Neuronal stem cell (in vitro differentiated cells): ENCODE measurements around the gene FBXL2. TPM values are rescaled to one million over a fixed set of nuclear protein-coding genes. Genes with fewer than 3 reads are reported as not detected.

Experiments used
- DNase-seq: peaks from one replicate; pipeline ENCODE4 v3.0.0-alpha.2; 2013; ENCODE audit warnings: low spot score
- H2AFZ ChIP-seq: one replicate; pipeline ENCODE4 v1.6.1; 2013; ENCODE audit warnings: mild to moderate bottlenecking, low read length, inconsistent platforms
- H2AK5ac ChIP-seq: 2 replicates; pipeline ENCODE4 v1.6.1; 2013; ENCODE audit warnings: low read depth, mild to moderate bottlenecking, inconsistent platforms, low read length, moderate library complexity, mixed read lengths
- H2BK120ac ChIP-seq: 2 replicates; pipeline ENCODE4 v1.6.1; 2013; ENCODE audit warnings: low read depth, mild to moderate bottlenecking, inconsistent platforms, low read length, moderate library complexity, mixed read lengths
- H2BK12ac ChIP-seq: one replicate; pipeline ENCODE4 v1.6.1; 2013; ENCODE audit warnings: low read length, inconsistent platforms
- H2BK15ac ChIP-seq: 2 replicates; pipeline ENCODE4 v1.6.1; 2013; ENCODE audit warnings: mild to moderate bottlenecking, low read length, inconsistent platforms, mixed read lengths
- H2BK5ac ChIP-seq: one replicate; pipeline ENCODE4 v1.6.1; 2013; ENCODE audit warnings: inconsistent platforms, mild to moderate bottlenecking, low read length, moderate library complexity
- H3K14ac ChIP-seq: one replicate; pipeline ENCODE4 v1.6.1; 2013; ENCODE audit warnings: low read length, inconsistent platforms
- H3K18ac ChIP-seq: 2 replicates; pipeline ENCODE4 v1.6.1; 2013; ENCODE audit warnings: low read length, inconsistent platforms
- H3K23ac ChIP-seq: 2 replicates; pipeline ENCODE4 v1.6.1; 2013; ENCODE audit warnings: low read depth, mild to moderate bottlenecking, mixed read lengths, low read length, inconsistent platforms; ENCODE audit not compliant: poor library complexity
- H3K27ac ChIP-seq: replicated peaks from 3 replicates; pipeline ENCODE4 v1.5.1; 2013; ENCODE audit warnings: low read length, inconsistent platforms
- H3K27me3 ChIP-seq, 3 experiments: 2 replicates each; pipeline ENCODE4 v1.6.1; 2013; ENCODE audit warnings: low read length in 3 of 3, mild to moderate bottlenecking in 2 of 3, inconsistent platforms in 1 of 3, low read depth in 1 of 3, mixed read lengths in 1 of 3, moderate library complexity in 1 of 3; ENCODE audit not compliant: control insufficient read depth in 3 of 3, insufficient read depth in 3 of 3
- H3K36me3 ChIP-seq, 2 donors: replicated peaks in 1 of 2; 2 replicates each; pipeline ENCODE4 v1.6.1; 2013; ENCODE audit warnings: low read length in 2 of 2; ENCODE audit not compliant: control insufficient read depth in 2 of 2, insufficient read depth in 2 of 2
- H3K4ac ChIP-seq: 2 replicates; pipeline ENCODE4 v1.6.1; 2013; ENCODE audit warnings: inconsistent platforms, mild to moderate bottlenecking, low read length, moderate library complexity
- H3K4me1 ChIP-seq, 2 donors: 1 replicate in 1 of 2; 2 replicates in 1 of 2; pipeline ENCODE4 v1.6.1; 2013; ENCODE audit warnings: low read length in 2 of 2, low read depth in 1 of 2; ENCODE audit not compliant: control insufficient read depth in 2 of 2, insufficient read depth in 1 of 2
- H3K4me2 ChIP-seq: one replicate; pipeline ENCODE4 v1.6.1; 2013; ENCODE audit warnings: mild to moderate bottlenecking, low read length, inconsistent platforms; ENCODE audit not compliant: insufficient read depth, poor library complexity, severe bottlenecking
- H3K4me3 ChIP-seq, 2 donors: 2 replicates each; pipeline ENCODE4 v1.5.1; 2013; ENCODE audit warnings: low read length in 2 of 2, mild to moderate bottlenecking in 2 of 2, inconsistent platforms in 1 of 2, moderate library complexity in 1 of 2
- H3K79me1 ChIP-seq: one replicate; pipeline ENCODE4 v1.6.1; 2013; ENCODE audit warnings: low read depth, mild to moderate bottlenecking, inconsistent platforms, low read length, moderate library complexity
- H3K9ac ChIP-seq: one replicate; pipeline ENCODE4 v1.6.1; 2013; ENCODE audit warnings: mild to moderate bottlenecking, low read depth, low read length, inconsistent platforms; ENCODE audit not compliant: poor library complexity
- H3K9me3 ChIP-seq, 2 donors: replicated peaks in 1 of 2; 2 replicates each; pipeline versions ENCODE3 to v1.6.1; 2013; ENCODE audit warnings: low read length in 2 of 2, mild to moderate bottlenecking in 2 of 2, inconsistent platforms in 1 of 2, low read depth in 1 of 2, mixed read lengths in 1 of 2, moderate library complexity in 1 of 2; ENCODE audit not compliant: control insufficient read depth in 2 of 2, insufficient read depth in 1 of 2
- H4K8ac ChIP-seq: one replicate; pipeline ENCODE4 v1.6.1; 2013; ENCODE audit warnings: low read depth, mild to moderate bottlenecking, inconsistent platforms, low read length, moderate library complexity
- H4K91ac ChIP-seq: one replicate; pipeline ENCODE4 v1.6.1; 2013; ENCODE audit warnings: low read length, low read depth, mild to moderate bottlenecking, inconsistent platforms; ENCODE audit not compliant: poor library complexity
- WGBS, 2 donors: extraction: QIAGEN DNeasy Blood & Tissue Kit; methylation state at CpG; one replicate each; pipeline ENCODE4 v1.1.7; 2013; ENCODE audit warnings: missing lambda C conversion rate in 2 of 2, mixed read lengths in 1 of 2; ENCODE audit not compliant: insufficient read length in 2 of 2, insufficient replicate concordance in 1 of 2; ENCODE audit errors: extremely low coverage in 2 of 2; 5-methylcytosine and 5-hydroxymethylcytosine counted together
- polyA plus RNA-seq, 2 experiments: library from polyadenylated mRNA; stranded (reverse); fragments of 200-250 nt; gene quantifications; one replicate each; pipeline ENCODE4 v1.2.3, GENCODE V29; 2013

Gene FBXL2, protein sequence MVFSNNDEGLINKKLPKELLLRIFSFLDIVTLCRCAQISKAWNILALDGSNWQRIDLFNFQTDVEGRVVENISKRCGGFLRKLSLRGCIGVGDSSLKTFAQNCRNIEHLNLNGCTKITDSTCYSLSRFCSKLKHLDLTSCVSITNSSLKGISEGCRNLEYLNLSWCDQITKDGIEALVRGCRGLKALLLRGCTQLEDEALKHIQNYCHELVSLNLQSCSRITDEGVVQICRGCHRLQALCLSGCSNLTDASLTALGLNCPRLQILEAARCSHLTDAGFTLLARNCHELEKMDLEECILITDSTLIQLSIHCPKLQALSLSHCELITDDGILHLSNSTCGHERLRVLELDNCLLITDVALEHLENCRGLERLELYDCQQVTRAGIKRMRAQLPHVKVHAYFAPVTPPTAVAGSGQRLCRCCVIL
- 8.4 TPM for polyA plus RNA-seq (2013, experiment 1 of 2)
- 8.7 TPM for polyA plus RNA-seq (2013, experiment 2 of 2)

DNA sequence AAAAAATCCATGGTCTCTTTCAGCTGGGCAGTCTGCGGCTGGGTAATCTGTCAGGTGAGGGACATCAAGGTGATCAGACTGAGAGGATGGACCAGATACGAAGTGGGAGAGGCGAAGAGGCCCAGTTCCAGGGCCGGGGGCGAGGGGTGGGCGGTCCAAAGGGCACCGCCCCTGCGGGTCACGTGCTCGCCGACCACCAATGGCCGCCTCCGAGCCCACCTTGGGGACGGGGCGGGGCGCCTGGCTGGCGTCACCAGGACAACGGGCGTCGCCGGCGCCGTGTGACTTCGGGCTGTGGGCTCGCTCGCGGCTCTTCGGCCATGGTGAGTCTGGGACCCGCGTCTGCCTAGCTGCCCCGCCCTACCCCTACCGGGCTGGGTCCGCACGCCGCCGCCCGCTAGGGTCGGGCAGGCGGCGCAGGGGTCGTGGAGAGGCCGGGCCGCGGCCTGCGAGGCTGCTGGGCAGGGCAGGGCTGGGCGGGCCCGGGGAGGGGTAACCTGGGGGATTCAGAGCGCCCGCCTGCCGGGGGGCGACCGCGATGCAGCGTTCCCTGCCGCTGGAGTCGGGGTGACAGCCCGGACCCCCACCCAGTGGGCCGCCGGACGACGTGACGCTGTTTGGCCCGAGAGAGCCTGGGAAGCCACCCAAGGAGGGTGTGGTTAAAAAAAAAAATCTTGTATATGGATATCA, at the start of gene FBXL2:
Gene FBXL2, plus strand, starts transcription at position 250 of the 690 bp plus-strand sequence. Its CDS starts 71 bp downstream, at position 321.
- Histone ChIP-seq H3K9ac (no peak within 1 kb of the TSS), H4K91ac (no peak within 1 kb of the TSS), H3K9me3 (peaks cover 0 to under 1% of the 10 kb centered on the region in 2 donors), H2BK120ac (no peak within 1 kb of the TSS), H3K4me2 (peak within 1 kb of the TSS; percentile 62), H3K4ac (no peak within 1 kb of the TSS), H2AFZ (peak within 1 kb of the TSS; percentile 99), H3K4me3 (peak within 1 kb of the TSS; percentile 67 to 96), H3K4me1 (peaks cover 0 to 5% of the 10 kb centered on the region in 2 donors), H3K18ac (peak within 1 kb of the TSS; percentile 94), H3K14ac (no peak within 1 kb of the TSS), H3K27me3 (peaks cover 0 to 6% (median 0%) of the 10 kb centered on the region in 3 experiments), H2AK5ac (no peak within 1 kb of the TSS), H2BK5ac (no peak within 1 kb of the TSS), H3K27ac (no peak within 1 kb of the TSS), H3K36me3 (no peaks in the 10 kb centered on the region), H2BK15ac (no peak within 1 kb of the TSS), H3K79me1 (no peaks in the 10 kb centered on the region), H4K8ac (no peak within 1 kb of the TSS), H3K23ac (peak within 1 kb of the TSS; percentile 43), H2BK12ac (no peak within 1 kb of the TSS)
- DNase-seq, result peak; percentile 81
- WGBS, 2 donors, result no CpG with 5 or more reads among the region's 63 CpGs

DNA sequence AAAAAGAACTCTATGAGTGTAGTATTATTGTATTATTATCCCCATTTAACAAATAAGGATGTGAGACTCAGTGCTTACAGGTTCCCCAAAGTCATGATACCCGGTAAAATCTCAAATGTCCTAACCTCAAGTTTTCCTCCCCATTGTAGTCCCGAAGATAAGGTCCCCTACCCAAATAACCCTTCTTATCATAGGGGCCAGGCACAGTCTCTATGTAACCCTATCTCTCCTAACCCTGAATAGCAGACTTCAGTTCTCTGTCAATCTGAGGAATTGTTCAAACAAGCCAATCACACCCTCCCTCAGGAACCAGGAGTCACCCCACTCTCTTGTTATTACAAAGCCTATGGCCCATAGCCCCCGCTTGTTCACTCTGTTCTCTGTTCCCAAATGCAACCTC, 48.2 kb upstream of the FBXL2 start:
- H3K27ac ChIP-seq, result no peak overlapping the region
- peaks cover 0 to 2% (median 0%) of the 10 kb centered on the region in 3 experiments for H3K27me3 ChIP-seq
- no peak overlapping the region for H4K8ac ChIP-seq
- H2AK5ac ChIP-seq, result no peak overlapping the region
- no peak overlapping the region for H2BK5ac ChIP-seq
- no peak overlapping the region for H2AFZ ChIP-seq
- H3K9me3 ChIP-seq, result no peaks in the 10 kb centered on the region
- no peak overlapping the region for H3K23ac ChIP-seq
- no peak overlapping the region for H3K14ac ChIP-seq
- H4K91ac ChIP-seq, result no peak overlapping the region
- H3K18ac ChIP-seq, result no peak overlapping the region
- H3K4ac ChIP-seq, result no peak overlapping the region
- H3K79me1 ChIP-seq, result no peaks in the 10 kb centered on the region
- no CpG with 5 or more reads among the region's 3 CpGs for whole genome bisulfite sequencing, 2 donors
- no peak overlapping the region for H3K9ac ChIP-seq
- no peaks in the 10 kb centered on the region for H3K36me3 ChIP-seq
- no peak overlapping the region for H2BK15ac ChIP-seq
- H2BK120ac ChIP-seq, result no peak overlapping the region
- no peak overlapping the region for H2BK12ac ChIP-seq
- H3K4me3 ChIP-seq, result no peak overlapping the region
- H3K4me2 ChIP-seq, result no peak overlapping the region
- no peaks in the 10 kb centered on the region for H3K4me1 ChIP-seq
- DNase-seq, result no peak

DNA sequence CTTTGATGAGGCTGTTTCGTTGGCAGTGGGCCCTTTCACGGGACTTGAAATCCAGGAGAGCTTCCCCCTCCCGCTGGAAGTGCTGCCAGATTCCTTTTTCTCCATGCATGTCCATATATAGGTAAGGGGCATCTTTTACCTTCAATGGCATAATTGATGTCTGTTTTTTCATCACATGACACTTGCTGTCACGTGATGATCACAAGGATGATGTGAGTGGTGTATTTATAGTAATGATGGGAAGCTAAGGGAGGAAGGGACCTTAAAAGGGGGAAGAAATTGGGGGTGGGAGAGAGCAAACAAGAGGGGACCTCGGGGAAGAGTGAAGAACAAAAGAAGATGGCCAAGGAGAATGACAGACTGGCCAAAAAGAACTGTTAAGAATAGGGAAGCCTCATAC, 47.3 kb upstream of the FBXL2 start:
- Histone ChIP-seq H2BK12ac (no peak overlapping the region), H3K9me3 (no peaks in the 10 kb centered on the region), H3K4me2 (no peak overlapping the region), H3K18ac (no peak overlapping the region), H3K27me3 (no peaks in the 10 kb centered on the region), H3K79me1 (no peaks in the 10 kb centered on the region), H2BK15ac (no peak overlapping the region), H3K36me3 (no peaks in the 10 kb centered on the region), H2AFZ (peak overlapping the region; percentile 12), H2BK5ac (no peak overlapping the region), H3K23ac (no peak overlapping the region), H2BK120ac (no peak overlapping the region), H4K91ac (no peak overlapping the region), H2AK5ac (no peak overlapping the region), H3K4ac (no peak overlapping the region), H3K4me3 (no peak overlapping the region), H3K14ac (no peak overlapping the region), H3K9ac (no peak overlapping the region), H3K4me1 (no peaks in the 10 kb centered on the region), H4K8ac (no peak overlapping the region), H3K27ac (no peak overlapping the region)
- WGBS, 2 donors, result no CpG with 5 or more reads among the region's 5 CpGs
- DNase-seq, result no peak
